H1 (cell line): Measurements from ENCODE around the gene SLC9A7.

Source experiments
- HDAC2 ChIP-seq, 2 experiments: fragments of 300-600 bp in 1 of 2; sonication (generic) in 1 of 2; IDR thresholded peaks; 2 replicates each; pipeline ENCODE4 v1.6.1; 2011 to 2012; ENCODE audit warnings: low read depth in 2 of 2, low read length in 2 of 2, mild to moderate bottlenecking in 2 of 2, moderate library complexity in 2 of 2, borderline replicate concordance in 1 of 2, inconsistent platforms in 1 of 2
- TF ChIP-seq, protein P1 (sequence below), 3 experiments: IDR thresholded peaks; 1 replicate in 2 of 3; 2 replicates in 1 of 3; pipeline versions ENCODE4 v1.5.1 to v1.6.1; 2011; ENCODE audit warnings: low read length in 3 of 3, mild to moderate bottlenecking in 3 of 3, inconsistent platforms in 2 of 3, low read depth in 1 of 3, moderate library complexity in 1 of 3; ENCODE audit not compliant: insufficient read depth in 1 of 3; ENCODE audit errors: control extremely low read depth in 1 of 3

DNA sequence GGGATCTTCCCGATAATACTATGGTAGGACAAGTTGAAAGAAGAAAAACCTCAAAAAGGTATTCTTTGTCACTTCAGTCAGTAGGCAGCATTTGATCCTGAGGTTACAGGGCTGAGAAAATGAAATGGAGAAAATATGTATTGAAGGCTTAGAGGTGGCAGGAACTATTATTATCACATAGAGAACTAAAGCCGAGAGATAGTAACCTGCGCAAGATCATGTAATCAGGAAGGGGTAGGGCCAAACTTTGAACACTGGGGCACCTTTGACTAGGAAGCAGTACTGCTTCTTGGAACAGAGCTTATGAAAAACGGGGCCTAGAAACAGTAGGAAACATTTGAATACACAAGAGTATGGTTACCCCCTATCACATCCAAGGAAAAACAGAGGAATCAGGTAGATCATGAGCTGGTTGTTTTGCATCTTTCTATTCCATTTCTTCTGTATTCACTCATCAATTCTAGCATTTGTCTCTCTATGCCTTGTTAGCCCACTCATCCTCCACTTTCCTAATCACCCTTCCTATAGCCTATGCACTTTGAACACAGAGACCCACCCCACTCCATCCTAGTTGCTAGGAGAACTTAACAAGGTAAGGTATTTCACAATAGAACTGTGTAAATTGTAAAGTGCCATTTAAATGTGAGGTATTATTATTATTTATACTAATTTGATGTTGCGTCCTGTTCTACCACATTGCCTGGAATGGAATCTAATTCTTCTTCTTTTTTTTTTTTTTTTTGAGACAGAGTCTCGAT is 34.6 kb upstream of the SLC9A7 start:
- TF ChIP-seq, protein P1, sequence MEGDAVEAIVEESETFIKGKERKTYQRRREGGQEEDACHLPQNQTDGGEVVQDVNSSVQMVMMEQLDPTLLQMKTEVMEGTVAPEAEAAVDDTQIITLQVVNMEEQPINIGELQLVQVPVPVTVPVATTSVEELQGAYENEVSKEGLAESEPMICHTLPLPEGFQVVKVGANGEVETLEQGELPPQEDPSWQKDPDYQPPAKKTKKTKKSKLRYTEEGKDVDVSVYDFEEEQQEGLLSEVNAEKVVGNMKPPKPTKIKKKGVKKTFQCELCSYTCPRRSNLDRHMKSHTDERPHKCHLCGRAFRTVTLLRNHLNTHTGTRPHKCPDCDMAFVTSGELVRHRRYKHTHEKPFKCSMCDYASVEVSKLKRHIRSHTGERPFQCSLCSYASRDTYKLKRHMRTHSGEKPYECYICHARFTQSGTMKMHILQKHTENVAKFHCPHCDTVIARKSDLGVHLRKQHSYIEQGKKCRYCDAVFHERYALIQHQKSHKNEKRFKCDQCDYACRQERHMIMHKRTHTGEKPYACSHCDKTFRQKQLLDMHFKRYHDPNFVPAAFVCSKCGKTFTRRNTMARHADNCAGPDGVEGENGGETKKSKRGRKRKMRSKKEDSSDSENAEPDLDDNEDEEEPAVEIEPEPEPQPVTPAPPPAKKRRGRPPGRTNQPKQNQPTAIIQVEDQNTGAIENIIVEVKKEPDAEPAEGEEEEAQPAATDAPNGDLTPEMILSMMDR (IDR thresholded peaks at IDR 0.05; ENCODE audit: control extremely low read depth in 1 of 3, insufficient read depth in 1 of 3, low read depth in 1 of 3, low read length in 3 of 3), result no peak
- TF ChIP-seq HDAC2 (IDR thresholded peaks at IDR 0.05; ENCODE audit: borderline replicate concordance in 1 of 2, low read depth in 2 of 2, low read length in 2 of 2), result no peak
